Measurements from ENCODE around the gene SYP.

SYP gene

GRCh38 chrX:49214996-49215526 lies 15.1 kb upstream of the SYP start:
- no peak for DNase-seq

- no peak for DNase-seq
Observed at GRCh38 chrX:49214416-49214815, 14.4 kb upstream of the SYP start.

- DNase-seq = no peak
Observed at GRCh38 chrX:49212861-49213260, 12.9 kb upstream of the SYP start.

- DNase-seq = no peak
Observed at GRCh38 chrX:49212209-49212608, 12.2 kb upstream of the SYP start.

- no peak for DNase-seq
Observed at GRCh38 chrX:49211074-49211473, 11.1 kb upstream of the SYP start.

GRCh38 chrX:49210406-49210805 lies 10.4 kb upstream of the SYP start:
- no peak for DNase-seq

GRCh38 chrX:49209434-49210251 lies 9.7 kb upstream of the SYP start:
- no peak for DNase-seq

GRCh38 chrX:49208399-49208798 lies 8.4 kb upstream of the SYP start:
- DNase-seq = no peak

- DNase-seq = no peak
Observed at GRCh38 chrX:49206543-49206942, 6.5 kb upstream of the SYP start.

- no peak for DNase-seq
Observed at GRCh38 chrX:49205443-49205842, 5.5 kb upstream of the SYP start.

- no peak for DNase-seq
Observed at GRCh38 chrX:49204709-49205108, 4.7 kb upstream of the SYP start.

- DNase-seq = no peak
Observed at GRCh38 chrX:49204017-49204416, 4.0 kb upstream of the SYP start.

- DNase-seq = no peak
Observed at GRCh38 chrX:49203536-49203935, 3.5 kb upstream of the SYP start.

- DNase-seq = no peak
Observed at GRCh38 chrX:49202022-49202421, 2.0 kb upstream of the SYP start.

- DNase-seq = no peak
Observed at GRCh38 chrX:49199315-49199595, 738 bp downstream of the SYP start.

- no peak for DNase-seq
Observed at GRCh38 chrX:49198540-49199314, 1.3 kb downstream of the SYP start.

GRCh38 chrX:49197543-49198087 lies 2.4 kb downstream of the SYP start:
- no peak for DNase-seq

- DNase-seq = no peak
Observed at GRCh38 chrX:49193542-49193964, 6.4 kb downstream of the SYP start.

- no peak for DNase-seq
Observed at GRCh38 chrX:49192722-49193328, 7.2 kb downstream of the SYP start.

- no peak for DNase-seq
Observed at GRCh38 chrX:49191574-49192011, 8.4 kb downstream of the SYP start.

- peak; percentile 62 for DNase-seq
Observed at GRCh38 chrX:49190821-49191573, 9.0 kb downstream of the SYP start.

- no peak for DNase-seq
Observed at GRCh38 chrX:49189606-49190005, 10.4 kb downstream of the SYP start.
